Middle frontal gyrus (tissue), 1 donor: ENCODE data around the gene MEIS3.

Experiments used
- DNase-seq: peaks from one replicate; pipeline ENCODE4 v3.0.0-alpha.2; 2015; ENCODE audit warnings: low spot score; ENCODE audit errors: extremely low spot score

Gene MEIS3

GRCh38 chr19:47419030-47419783 is at the start of gene MEIS3:
MEIS3 (minus strand) TSS chr19:47419527; CDS start chr19:47419081, 446 bp downstream.
- no peak for DNase-seq

- DNase-seq = no peak
Observed at GRCh38 chr19:47467914-47468313, 48.6 kb upstream of the MEIS3 start.

- no peak for DNase-seq
Observed at GRCh38 chr19:47465957-47466356, 46.6 kb upstream of the MEIS3 start.

- DNase-seq = no peak
Observed at GRCh38 chr19:47464675-47465419, 45.5 kb upstream of the MEIS3 start.

GRCh38 chr19:47461876-47462275 is 42.5 kb upstream of the MEIS3 start:
- no peak for DNase-seq

GRCh38 chr19:47459477-47459876 is 40.1 kb upstream of the MEIS3 start:
- no peak for DNase-seq

DNA sequence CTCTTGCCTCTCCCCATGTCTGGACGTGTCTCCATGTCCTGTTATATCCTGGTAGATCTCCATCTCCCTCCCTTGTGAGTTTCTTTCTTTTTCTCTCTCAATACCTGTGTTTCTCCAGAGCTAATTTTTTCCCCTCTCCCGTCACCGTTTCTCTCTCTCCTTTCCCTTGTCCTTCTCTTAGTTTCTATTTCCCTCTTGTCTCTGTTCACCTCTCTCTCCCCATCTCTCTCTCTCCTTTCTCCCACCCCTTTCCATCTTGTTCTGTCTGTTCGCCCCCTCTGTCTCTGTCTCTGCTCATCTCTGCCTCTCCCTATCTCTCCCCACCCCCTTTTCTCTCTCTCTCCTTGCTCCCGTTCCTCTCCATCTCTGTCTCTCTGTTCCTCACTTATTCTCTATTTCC is 39.3 kb upstream of the MEIS3 start:
- DNase-seq = no peak

GRCh38 chr19:47456721-47457474 is 37.6 kb upstream of the MEIS3 start:
- no peak for DNase-seq

- DNase-seq = no peak
Observed at GRCh38 chr19:47450478-47450877, 31.2 kb upstream of the MEIS3 start.

GRCh38 chr19:47448360-47448727 is 29.0 kb upstream of the MEIS3 start:
- no peak for DNase-seq

- no peak for DNase-seq
Observed at GRCh38 chr19:47447470-47448359, 28.4 kb upstream of the MEIS3 start.

- DNase-seq = no peak
Observed at GRCh38 chr19:47446534-47447469, 27.5 kb upstream of the MEIS3 start.

DNA sequence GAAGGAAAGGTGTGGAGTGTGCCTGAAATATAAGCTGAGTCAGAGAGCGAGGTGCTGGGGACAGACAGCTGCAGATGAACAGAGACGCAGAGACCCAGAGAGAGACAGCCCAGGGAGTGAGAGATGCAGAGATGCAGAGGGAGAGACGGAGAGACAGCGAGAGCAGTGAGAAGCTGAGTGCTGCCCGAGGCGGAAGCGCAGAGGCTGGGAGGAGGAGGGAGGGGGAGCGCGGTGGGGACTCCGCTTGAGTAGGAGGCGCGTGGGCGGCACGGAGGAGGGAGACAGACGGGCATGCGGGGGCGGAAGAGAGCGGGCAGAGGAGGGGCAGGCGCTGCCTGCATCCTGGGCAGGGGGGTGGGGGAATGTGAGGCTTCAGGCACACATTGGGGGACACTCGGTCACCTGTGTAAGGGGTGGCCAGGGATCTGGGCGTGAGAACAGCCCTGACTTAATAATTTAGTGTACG is 26.6 kb upstream of the MEIS3 start:
- no peak for DNase-seq

- DNase-seq = no peak
Observed at GRCh38 chr19:47445527-47445926, 26.2 kb upstream of the MEIS3 start.

GRCh38 chr19:47444388-47444821 is 25.1 kb upstream of the MEIS3 start:
- DNase-seq = no peak

DNA sequence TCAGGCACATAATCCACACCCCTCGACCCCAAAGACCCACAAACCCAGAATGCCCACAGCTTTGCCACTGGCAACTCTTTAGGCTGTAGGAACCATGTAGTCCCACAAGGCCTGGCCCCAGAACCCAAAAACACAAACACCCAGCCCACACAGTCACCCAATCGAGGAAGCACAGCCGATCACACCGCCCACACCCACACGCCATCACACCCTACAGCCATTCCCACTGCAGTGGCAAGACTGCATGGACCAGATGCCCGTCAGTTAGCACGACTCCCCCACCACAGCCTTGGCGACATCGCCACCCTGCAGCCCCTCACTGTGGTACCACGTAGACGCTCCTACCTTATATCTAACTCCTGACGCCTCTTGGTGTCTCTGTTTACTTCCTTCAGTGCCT is 24.0 kb upstream of the MEIS3 start:
- peak; percentile 48 for DNase-seq

- DNase-seq = no peak
Observed at GRCh38 chr19:47438793-47439220, 19.5 kb upstream of the MEIS3 start.

DNA sequence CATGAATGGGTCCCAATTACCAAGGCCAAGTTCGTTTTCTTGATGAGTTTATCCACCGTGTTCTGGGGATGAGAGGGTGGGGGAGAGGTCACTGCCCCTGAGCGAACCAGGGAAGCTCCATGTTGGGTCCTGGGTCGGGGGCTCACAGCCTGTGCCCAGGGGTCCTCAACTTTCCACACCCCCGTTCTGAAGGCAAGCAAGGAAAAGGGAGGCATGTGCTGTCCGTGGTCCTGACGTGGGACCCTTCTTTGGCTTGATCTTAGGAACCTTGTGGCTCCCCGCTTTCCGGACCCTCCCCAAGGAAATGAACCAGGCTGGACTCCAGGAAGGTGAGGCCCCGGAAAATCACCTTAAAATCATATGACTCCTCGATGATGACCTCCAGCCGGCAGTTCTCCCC is 18.2 kb upstream of the MEIS3 start:
- DNase-seq = no peak

- DNase-seq = no peak
Observed at GRCh38 chr19:47436712-47437401, 17.5 kb upstream of the MEIS3 start.
